GM19438 (cell line): ENCODE data around the gene YKT6.

Experiments used
- ATAC-seq: cut with Tn5 transposase; IDR thresholded peaks from one replicate; pipeline ENCODE4 v1.9.1; 2021; ENCODE audit warnings: low read depth; ENCODE audit not compliant: unreplicated experiment

YKT6 gene

DNA sequence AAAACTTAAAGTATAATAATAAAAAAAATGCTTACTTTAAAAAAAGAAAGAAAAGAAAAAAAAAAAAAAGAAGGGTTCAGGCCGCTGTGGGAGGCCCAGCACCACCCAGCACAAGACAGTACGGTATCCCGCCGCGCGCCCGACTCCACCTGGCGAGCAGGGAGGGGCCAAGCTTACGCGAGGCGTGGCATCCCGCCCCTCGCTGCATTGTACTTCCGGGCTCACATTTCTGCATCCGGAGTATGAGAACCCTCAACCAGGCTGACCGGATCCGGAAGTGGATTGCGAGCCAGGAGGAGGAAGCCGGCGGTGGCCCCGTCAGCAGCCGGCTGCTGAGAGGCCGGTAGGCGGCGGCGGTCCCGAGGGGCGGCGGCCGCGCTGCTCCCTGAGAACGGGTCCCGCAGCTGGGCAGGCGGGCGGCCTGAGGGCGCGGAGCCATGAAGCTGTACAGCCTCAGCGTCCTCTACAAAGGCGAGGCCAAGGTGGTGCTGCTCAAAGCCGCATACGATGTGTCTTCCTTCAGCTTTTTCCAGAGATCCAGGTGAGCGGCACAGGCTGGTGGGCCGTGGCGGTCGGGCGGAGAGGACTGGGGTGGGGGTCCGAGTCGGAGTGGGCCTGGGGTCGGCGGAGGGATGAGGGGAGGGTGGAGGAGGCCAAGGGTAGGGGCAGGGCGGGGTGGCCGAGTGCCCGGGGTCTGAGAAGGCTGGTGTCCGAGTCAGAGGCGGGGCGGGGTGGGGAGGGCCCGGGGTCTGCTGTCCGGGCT is at the start of gene YKT6:
Gene YKT6, plus strand, starts transcription at position 280 of the 763 bp plus-strand sequence. Its CDS starts 158 bp downstream, at position 438.
- peak; percentile 99 for ATAC-seq

DNA sequence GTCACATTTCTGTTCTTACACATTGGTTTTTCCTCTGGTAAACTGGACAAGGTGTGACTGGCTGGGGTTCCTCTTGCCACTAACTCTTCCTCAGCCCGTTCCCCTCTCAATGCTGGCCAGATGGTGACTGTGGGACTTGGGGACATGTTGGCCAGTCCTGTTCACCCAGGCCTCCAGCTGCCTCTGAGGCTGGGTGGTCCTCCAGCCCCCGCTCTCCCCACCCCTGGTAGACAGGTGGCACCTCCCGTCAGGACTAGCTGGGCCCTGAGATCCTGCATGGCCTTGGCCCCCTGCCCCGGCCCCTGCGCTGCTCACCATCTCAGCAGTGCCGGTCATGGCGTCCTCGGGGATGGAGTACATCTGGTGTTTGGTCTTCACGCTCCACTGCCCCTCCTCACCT is 48.8 kb upstream of the YKT6 start:
- no peak for ATAC-seq

DNA sequence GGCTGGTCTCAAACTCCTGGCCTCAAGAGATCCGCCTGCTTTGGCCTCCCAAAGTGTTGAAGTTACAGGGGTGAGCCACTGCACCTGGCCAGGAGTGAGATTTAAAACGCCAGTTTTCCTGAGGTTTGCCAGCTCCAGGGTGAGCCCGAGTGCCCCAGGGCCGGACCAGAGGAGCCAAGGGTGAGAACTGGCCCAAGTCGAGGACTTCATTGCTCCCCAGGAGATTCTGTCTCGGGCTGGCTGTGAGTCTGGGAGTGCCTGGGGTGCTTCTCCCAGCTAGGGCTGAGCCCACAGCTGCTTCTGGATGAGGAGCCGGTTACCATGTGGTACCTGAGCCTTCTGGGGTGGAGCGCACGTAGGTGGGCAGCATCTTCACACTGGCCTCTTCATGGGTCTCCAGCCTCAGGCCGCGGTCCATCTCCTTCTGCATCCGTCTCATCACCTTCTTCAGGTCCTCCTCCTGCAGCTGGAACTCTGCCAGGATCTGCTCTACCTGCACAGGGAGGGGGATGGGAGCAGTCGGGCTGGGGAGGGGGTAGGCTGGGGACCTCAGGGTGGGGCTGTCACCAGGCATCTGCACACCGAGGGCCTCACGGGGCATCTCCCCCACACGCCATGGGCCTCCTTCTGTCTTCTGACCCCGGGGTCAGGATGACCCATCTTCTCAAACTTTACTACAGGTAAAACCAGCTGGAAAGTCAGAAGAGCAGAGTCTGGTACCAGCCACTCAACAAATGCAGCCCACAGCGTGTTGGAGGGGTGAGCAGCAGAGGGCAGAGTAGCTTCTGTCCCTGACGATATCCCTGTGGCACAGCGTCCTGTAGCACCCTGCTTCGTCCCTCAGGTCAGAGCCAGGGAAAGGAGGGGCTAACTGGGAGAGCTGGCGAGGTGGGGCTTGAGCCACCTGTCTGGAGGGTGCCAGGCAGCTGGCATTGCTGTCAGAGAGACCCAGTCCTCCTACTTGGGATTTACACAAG is 47.5 kb upstream of the YKT6 start:
- no peak for ATAC-seq

DNA sequence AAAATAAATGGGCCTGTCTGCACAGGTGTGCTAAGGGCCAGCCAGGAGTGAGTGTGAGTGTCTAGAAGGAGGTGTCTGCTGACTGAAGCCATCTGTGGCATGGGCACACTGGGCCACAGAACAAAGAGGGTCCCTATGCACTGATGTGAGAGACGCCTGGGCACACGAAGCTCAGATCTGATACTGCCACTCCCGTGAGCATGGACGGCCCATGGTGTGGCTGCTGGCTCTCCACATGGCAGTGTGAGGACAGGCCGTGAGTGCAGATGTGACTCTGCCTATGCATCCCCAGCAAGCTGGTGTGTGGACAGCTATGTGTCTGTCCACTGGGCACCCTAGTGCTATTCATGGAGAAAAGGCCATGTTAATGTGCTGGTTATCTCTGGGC is 46.8 kb upstream of the YKT6 start:
- ATAC-seq = no peak

DNA sequence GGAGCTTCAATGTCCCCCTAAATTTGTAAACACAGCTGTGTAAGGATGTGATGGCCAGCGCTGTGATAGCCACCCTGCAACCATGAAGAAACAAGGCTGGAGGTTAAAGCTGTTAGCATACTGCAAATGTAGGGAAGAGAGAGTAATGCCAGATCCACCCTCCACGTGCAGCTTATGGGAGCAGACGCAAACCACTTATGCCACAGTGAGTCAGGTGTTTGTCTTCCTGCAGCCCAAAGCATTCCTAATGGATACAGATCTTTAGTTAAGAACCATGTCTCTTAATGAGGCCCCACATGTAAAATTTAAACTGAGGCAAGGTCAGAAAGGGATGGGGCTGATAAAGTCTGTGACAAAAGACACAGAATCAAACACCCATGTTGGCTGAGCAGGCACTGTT is 46.1 kb upstream of the YKT6 start:
- no peak for ATAC-seq

DNA sequence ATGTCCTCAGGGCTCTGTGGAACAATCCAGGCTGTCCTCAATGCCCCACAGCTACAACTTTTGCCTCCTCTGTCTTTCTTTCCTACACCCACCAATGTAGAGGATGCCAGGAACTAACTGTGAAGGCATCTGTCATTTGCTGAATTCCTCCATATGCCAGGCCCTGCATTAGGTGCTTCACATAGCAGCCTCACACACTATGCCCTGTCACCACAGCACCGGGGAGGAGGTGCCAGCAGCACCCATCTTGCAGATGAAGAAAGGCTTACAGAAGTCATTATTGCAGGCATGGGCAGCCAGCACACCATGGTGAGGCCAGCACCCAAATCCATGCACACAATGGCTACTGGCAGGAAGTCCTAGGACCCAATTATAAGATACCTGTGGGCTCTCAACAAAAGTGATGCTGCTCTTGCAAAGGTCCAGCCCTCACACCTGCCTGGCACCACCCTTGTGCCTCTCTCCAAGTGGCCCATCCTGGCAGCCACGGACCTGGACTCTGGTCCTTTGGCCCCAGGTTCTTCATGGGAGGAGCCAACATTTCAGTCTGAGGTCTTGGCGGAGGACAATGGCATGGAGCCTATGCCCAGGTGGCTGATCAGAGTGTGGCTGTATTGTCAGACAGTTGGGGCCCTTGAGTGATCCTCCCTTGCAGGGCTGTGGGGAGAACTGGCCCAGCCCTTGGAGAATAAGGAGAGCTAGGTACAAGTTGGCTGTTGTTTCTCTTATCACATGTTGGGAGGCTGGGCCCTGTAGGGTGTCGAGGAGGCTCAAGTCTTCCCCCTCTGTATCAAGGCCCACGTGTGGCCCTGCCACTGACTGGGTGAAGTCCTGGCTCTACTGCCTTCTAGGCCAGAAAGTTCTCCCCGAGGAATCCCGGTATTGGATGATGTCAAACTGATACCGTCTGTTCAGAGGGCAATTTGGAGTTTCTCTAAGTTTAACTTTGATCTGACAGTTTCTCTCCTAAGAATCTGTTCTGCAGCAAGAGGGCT is 45.3 kb upstream of the YKT6 start:
- no peak for ATAC-seq

DNA sequence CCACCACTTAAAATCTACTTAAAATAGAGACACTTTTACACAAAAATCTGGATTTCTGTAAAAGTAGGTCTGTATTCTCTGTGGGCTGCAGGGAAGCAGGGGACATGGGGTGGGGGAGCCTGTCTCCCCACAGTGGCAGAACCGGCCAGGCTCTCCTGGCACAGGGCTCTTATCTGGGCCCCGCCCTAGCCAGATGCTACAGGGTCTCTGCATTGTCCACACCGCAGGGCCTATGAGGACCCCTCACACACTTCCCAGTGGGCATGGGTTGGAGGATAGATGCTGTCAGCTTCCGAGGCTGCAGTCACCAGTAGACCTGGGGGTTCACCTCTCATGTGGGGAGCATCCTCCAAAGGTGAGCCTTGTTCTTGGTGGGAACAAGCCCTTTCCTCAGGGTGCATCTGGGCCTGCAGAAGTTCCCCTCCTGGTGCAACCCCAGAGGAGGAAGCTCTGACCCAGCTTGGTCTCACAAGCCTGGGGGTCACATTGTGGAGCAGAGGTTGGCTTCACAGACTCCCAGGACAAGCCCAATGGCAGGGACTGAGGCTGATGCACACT is 44.2 kb upstream of the YKT6 start:
- no peak for ATAC-seq

DNA sequence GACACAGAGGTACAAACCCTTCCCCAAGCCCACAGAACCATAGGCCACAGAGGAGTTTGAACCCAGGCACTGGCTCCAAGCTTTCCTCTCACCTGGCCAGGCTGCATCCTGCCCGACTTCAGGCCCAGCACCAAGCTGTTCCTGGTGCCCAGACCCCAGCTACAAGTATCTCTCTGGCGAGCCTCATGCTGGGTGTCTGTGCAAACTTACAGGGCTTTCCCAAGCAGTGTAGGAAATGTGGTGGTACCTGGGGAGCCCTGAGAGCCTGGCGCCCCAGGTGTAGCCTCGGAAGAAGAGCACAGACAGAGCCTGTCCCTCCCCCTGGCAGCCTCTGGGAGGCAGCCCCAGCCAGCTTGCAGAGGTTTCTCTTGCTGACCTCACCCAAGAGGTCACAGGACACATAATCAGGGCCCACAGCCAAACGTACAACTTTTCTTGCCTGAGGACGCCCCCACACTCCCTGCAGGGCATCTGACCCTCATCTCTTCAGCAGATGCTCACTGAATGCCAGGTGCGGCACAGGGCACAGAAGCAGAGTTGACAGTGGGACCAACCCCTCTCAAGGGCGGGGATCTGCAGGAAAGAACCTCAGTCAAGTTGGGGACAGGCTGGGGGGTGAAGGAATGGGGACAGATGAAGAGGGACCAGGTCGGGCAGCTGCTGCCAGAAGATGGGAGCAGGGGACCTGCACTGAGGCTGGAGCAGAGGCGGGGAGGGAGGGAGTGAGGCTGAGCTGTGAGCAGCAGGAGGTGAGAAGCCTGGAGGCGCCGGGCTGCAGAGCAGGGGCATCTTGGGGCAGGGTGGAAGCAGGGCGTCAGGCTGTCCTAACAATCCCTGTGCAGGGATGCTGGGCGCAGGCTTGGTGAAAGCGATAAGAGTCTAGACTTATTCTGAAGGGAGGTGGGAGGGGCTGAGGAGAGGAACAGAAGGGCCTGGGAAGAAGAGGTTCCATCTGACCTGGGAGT is 43.4 kb upstream of the YKT6 start:
- no peak for ATAC-seq

DNA sequence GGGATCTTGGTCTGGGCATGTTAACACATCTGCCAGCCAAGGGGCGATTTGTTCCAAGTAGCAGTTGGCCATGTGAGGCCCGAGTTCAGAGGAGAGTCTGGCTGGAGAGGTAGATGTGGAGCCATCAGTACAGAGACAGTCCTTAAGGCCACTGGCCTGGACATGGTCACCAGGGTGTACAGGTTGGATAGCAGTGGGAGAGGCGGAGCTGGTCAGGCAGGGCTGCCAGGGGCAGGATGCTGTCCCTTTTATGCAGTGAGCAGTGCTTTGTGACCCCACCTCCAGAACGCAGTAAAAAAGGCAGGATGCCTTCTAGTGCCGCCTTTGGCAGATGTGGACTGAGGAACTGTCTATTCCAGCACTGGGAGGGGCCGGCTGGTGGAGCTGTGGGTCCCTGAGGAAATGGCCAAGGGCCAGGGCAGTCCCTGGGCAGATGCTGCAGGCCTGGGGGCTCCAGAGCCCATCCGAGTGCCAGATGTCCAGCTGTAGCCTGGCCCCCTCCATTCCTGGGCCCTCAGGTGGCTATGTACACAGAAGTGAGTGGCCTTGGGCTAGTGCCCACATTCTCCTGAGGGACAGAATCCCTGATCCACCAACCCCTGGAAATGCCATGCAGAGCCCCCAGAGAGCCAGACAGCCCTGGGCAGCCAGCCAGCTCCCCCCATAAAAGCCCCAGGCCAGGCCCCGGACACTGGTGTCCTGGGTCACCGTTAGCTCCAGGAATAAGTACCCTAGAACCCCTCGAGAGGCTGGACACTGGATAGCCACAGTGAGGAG is 42.5 kb upstream of the YKT6 start:
- no peak for ATAC-seq

DNA sequence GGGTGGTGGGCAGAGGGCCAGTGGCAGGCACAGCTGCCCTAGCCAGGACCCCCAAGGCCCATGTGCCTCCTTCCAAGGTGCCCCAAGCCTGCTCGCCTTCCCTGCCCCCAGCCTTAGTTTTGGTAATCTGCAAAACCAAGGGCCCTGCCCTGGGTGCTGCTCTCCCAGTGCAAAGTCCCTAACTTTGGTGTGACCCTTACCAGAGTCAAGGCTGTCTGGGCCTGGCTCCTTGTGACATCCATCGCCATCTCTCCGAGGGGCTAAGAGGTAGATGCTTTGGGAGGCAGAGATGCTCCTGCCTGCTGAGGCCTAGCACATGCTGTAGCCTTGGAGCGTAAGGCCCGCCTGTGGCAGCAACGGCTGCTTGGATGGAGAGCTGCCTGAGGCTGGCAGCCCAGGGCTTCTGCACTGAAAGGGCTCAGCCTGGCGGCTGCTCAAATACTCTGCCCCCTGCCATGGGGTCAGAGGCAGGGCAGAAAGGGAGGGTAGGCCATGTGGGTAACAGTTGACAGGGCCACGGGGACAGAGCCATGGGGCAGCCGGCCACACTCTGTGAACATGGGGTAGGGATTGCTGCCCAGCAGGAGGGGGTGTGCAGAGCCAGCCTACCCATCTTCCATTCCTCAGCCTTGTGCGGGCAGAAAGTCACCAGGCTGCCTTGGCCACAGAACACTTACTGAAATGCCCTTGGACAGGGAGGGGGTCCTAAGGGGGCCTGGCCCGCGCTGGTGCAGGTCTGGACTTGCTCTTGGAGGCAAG is 41.7 kb upstream of the YKT6 start:
- no peak for ATAC-seq

DNA sequence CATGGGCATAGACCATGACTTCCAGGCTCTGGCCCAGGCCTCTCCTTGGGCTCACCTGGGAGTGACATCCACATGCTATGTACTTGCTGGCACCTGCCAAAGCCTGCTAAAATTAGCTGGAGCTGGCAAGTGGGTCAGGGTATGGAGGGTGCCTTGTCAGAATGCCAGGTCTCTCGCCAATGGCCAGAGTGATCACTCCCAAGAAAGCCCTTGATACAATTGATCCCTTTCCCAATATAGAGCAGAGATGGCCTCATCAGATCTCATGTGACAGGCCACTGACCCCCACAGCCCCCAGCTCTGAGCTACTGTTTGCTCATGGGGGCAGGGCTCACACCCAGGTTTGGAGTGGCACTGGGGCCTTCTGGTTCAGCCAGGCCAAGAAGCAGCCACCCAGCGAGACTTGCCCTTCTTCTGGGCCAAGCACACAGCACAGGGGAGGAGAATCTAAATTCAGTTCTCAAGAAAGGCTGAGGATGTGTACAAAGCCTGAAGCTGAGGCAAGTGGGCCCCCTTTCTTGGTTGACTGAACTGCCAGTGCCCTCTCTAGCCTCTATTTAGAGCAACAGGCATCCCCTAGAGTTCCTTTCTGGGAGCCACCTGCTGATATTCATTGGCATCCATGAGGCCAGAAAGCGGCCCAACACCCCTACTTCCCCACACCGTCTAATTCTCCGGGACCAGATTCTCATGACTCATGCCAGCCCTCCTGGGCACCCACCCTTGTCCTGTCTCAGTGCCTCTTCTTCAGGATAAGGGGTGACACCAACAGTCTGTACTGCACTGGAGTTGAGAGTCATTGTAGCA is 40.8 kb upstream of the YKT6 start:
- ATAC-seq = no peak

DNA sequence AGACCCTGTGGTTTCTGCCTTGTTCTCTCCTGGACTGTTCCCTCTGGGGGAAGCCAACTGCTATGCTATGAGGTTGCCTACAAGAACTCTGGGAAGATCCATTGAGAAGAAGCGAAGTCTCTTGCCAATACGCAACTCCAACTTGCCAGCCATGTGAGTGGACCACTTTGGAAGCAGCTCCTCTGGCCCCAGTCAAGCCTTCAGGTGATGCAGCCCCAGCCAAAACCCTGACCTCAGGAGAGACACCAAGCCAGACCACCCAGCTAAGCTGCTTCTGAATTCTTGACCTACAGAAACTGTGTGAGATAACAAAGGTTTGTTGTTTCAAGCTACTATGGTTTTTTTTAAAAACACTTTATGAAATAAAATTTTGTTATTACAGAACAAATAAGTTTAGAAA is 39.4 kb upstream of the YKT6 start:
- no peak for ATAC-seq

DNA sequence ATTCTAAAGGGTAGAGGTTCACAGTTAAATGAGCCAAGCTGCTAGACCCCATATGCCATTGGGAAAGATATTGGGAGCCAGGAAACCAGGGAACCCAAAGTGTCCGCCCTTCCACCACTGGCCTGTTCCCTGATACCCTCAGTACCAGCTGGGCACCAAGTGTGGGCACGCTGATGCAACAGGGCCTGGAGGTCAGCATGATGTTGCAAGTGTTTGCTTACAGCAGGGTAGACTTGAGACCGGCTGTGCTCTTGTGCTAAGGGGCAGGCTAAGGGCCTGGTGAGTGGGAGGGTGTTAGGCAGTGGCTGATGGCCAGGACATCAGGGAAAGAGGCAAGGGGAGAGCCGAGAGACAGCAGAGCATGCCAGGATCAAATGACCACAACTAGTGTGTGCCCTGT is 38.6 kb upstream of the YKT6 start:
- no peak for ATAC-seq

DNA sequence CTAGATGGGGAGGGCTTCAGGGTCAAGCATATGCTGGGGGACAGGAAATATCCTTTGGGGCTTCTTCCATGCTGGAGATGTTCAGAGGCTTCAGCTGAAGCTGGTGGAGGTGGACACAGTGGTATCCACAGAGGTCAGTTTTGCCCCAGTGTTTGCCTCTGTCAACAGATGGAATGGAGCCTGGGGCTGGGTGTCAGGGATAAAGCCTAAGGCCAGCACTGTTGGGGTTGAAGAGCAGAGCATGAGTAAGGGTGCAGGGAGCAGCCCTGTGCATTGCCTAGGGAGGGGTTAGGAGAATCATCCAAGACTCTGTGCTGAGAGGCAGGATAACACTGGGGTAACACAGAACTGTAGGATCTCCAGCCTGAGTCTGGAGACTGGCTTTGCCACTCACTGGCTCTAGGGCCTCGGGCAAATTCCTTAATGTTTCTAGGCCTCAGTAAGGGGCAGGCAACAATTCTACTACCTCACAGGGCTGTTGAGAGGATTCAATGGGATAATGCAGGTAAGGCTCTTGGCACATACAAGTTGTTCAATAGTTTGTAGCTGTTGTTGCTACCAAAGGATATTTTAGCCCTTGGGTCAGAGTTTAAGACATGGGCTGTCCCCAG is 37.9 kb upstream of the YKT6 start:
- ATAC-seq = no peak

DNA sequence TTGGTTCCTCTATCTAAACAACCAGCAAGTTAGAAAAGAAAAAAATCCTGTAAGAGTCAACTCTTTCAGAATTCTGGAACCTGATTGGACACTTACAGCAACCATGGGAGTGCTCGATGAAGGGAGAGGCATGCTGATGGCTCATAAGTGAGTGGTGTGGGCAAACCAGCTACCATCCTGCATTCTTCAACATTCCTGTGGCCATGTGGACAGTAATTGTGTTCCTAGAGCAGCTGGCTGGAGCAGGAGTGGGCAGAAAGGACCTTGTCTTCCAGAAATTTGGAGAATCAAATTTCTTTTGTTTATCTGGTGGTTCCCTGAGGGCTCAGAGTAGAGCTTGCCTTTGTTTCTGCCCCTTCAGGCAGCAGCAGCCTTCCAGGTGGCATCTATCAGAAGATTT is 37.2 kb upstream of the YKT6 start:
- no peak for ATAC-seq

DNA sequence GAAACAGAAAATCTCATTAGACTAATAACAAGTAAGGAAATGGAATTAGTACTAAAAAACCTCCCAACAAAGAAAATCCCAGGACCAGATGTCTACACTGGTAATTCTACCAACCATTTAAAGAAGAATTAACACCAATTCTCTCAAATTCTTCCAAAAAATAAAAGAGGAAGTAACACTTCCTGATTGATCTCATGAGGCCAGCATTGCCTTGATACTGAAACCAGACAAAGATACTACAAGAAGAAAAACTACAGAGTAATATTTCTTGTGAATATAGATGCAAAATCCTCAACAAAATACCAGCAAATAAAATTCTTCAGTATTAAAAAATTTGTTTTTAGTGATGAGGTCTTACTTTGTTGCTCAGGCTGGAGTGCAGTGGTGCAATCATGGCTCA is 32.9 kb upstream of the YKT6 start:
- no peak for ATAC-seq
